CD4-positive, alpha-beta memory T cell (primary cell): ENCODE data around the gene RNF182. TPM values are rescaled to one million over a fixed set of nuclear protein-coding genes. Genes with fewer than 3 reads are reported as not detected.
A peak's percentile ranks its signal among the peaks of the same experiment; 100 is the strongest.

Source experiments
- CTCF ChIA-PET: fragments of 350-600 bp; sonication (Branson Sonifier 250); formaldehyde crosslinking; loops from one replicate; lab custom pipeline; 2021; ENCODE audit warnings: inconsistent platforms; ENCODE audit not compliant: partially characterized antibody; lab: Charles Lee
- POLR2A ChIA-PET: fragments of 350-600 bp; sonication (Branson Sonifier 250); formaldehyde crosslinking; loops from one replicate; lab custom pipeline; 2021; ENCODE audit not compliant: partially characterized antibody; lab: Charles Lee
- DNase-seq, 5 donors: peaks; one replicate each; pipeline versions ENCODE4 v3.0.0 to v3.0.0-alpha.2; 2020 to 2022; ENCODE audit warnings: mixed read lengths in 1 of 5
- H3K27ac ChIP-seq: one replicate; pipeline ENCODE4 v1.7.0; 2013; ENCODE audit warnings: low read depth, low read length
- H3K27me3 ChIP-seq: 2 replicates; pipeline ENCODE4 v1.7.0; 2013; ENCODE audit warnings: mild to moderate bottlenecking, low read length, moderate library complexity; ENCODE audit not compliant: insufficient read depth
- H3K36me3 ChIP-seq: 2 replicates; pipeline ENCODE4 v1.7.0; 2013; ENCODE audit warnings: mild to moderate bottlenecking, low read length, moderate library complexity; ENCODE audit not compliant: insufficient read depth
- H3K4me1 ChIP-seq: 2 replicates; pipeline ENCODE4 v1.7.0; 2013; ENCODE audit warnings: mild to moderate bottlenecking, low read length, moderate library complexity; ENCODE audit not compliant: insufficient read depth
- H3K4me3 ChIP-seq, 2 donors: one replicate each; pipeline ENCODE4 v1.7.0; 2013; ENCODE audit warnings: low read length in 2 of 2, mild to moderate bottlenecking in 1 of 2
- H3K9me3 ChIP-seq, 2 donors: one replicate each; pipeline ENCODE4 v1.7.0; 2013; ENCODE audit warnings: low read length in 2 of 2, control low read depth in 1 of 2; ENCODE audit not compliant: control insufficient read depth in 1 of 2
- H3K27ac Mint-ChIP-seq, 7 donors: one replicate each; pipeline ENCODE4 v1.8.0; 2020 to 2021; ENCODE audit warnings: mixed read lengths in 7 of 7, mild to moderate bottlenecking in 6 of 7, inconsistent platforms in 3 of 7, moderate library complexity in 3 of 7
- H3K27me3 Mint-ChIP-seq, 2 donors: one replicate each; pipeline ENCODE4 v1.8.0; 2020 to 2021; ENCODE audit warnings: mixed read lengths in 2 of 2
- H3K36me3 Mint-ChIP-seq, 2 donors: one replicate each; pipeline ENCODE4 v1.8.0; 2020 to 2021; ENCODE audit warnings: mixed read lengths in 2 of 2, inconsistent platforms in 1 of 2, mild to moderate bottlenecking in 1 of 2
- H3K4me1 Mint-ChIP-seq, 4 donors: one replicate each; pipeline ENCODE4 v1.8.0; 2020 to 2021; ENCODE audit warnings: mixed read lengths in 4 of 4, mild to moderate bottlenecking in 1 of 4
- H3K4me3 Mint-ChIP-seq, 8 donors: one replicate each; pipeline ENCODE4 v1.8.0; 2020 to 2021; ENCODE audit warnings: mixed read lengths in 8 of 8, mild to moderate bottlenecking in 7 of 8, moderate library complexity in 6 of 8, inconsistent platforms in 3 of 8
- H3K9me3 Mint-ChIP-seq, 8 donors: one replicate each; pipeline ENCODE4 v1.8.0; 2020 to 2021; ENCODE audit warnings: mixed read lengths in 8 of 8, mild to moderate bottlenecking in 5 of 8, inconsistent platforms in 3 of 8, moderate library complexity in 1 of 8
- intact Hi-C: fragments of 100-400 bp; cut with micrococcal nuclease; formaldehyde crosslinking; loops from one replicate; pipeline ENCODE4 v1.15.1; 2023
- polyA plus RNA-seq, 2 donors: library from polyadenylated mRNA; unstranded; fragments of 300-500 nt; fragmentation: Illumina TruSeq; gene quantifications; one replicate each; pipeline ENCODE4 v1.2.3, GENCODE V29; 2021
- total RNA-seq, 2 experiments: library from RNA; stranded (reverse); gene quantifications; one replicate each; pipeline ENCODE4 v1.2.3, GENCODE V29; 2021

The RNF182 gene
- total and polyA plus RNA-seq, 4 experiments from 2014 or later = not detected

DNA sequence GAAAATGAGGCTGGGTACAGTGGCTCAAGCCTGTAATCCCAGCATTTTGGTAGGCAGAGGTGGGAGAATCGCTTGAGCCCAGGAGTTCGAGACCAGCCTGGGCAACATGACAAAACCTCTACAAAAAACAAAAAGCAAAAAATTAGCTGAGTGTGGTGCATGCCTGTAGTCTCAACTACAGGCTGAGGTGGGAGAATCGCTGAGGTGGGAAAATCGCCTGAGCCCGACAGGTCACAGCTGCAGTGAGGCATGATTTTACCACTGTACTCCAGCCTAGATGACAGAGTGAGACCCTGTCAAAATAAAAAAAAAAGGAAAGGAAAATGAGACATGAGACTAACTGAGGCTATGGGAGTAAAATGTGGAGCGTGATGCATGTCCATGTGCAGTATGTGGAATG lies 104.9 kb downstream of the RNF182 start:
- intact Hi-C loops = no loop called here
- H3K27me3 ChIP-seq = no peaks in the 10 kb centered on the region
- H3K9me3 ChIP-seq = no peaks in the 10 kb centered on the region
- no peak overlapping the region for H3K27ac Mint-ChIP-seq
- H3K4me1 ChIP-seq = no peaks in the 10 kb centered on the region
- CTCF ChIA-PET = interaction anchor here (1.1 to 1.4 kb wide), 3 partner anchors 9 to 37 kb away, joined by 3 to 4 read pairs (median 3); no protein-coding TSS in a partner anchor
- POLR2A ChIA-PET = no interaction called here
- peak overlapping the region in 1 of 8 donors; percentile 13 for H3K4me3 Mint-ChIP-seq
- H3K9me3 Mint-ChIP-seq = no peaks in the 10 kb centered on the region
- no peaks in the 10 kb centered on the region for H3K4me1 Mint-ChIP-seq
- H3K27me3 Mint-ChIP-seq = peaks cover 15 to 35% of the 10 kb centered on the region in 2 donors
- H3K36me3 Mint-ChIP-seq = no peaks in the 10 kb centered on the region
- H3K36me3 ChIP-seq = no peaks in the 10 kb centered on the region
- H3K4me3 ChIP-seq = no peak overlapping the region
- H3K27ac ChIP-seq = no peak overlapping the region
- DNase-seq = no peak

Other genes starting within 250 kb of the RNF182 start
- 10 to 100 TPM; 51.1 to 52.9 TPM for gene RANBP9, start 213.1 kb upstream of the RNF182 start, total RNA-seq
- gene RANBP9, start 213.1 kb upstream of the RNF182 start, polyA plus RNA-seq = 1 to 10 TPM; 3.4 to 8.8 TPM
- 10 to 100 TPM; 11.3 to 11.5 TPM for gene MCUR1, start 110.4 kb upstream of the RNF182 start, total RNA-seq
- gene MCUR1, start 110.4 kb upstream of the RNF182 start, polyA plus RNA-seq = 10 to 100 TPM in 1 of 2 donors, 1 to 10 TPM in 1; 5.9 to 11.6 TPM
- gene CD83, start 192.8 kb downstream of the RNF182 start, total RNA-seq = 1 to 10 TPM; 5.8 to 7.0 TPM
- gene CD83, start 192.8 kb downstream of the RNF182 start, polyA plus RNA-seq = 10 to 100 TPM in 1 of 2 donors, 1 to 10 TPM in 1; 4.8 to 10.6 TPM